ENCODE results near the gene MYO9B. TPM values are rescaled to one million over a fixed set of nuclear protein-coding genes. Genes with fewer than 3 reads are reported as not detected.
A peak's percentile ranks its signal among the peaks of the same experiment; 100 is the strongest.

MYO9B gene
- total and polyA plus RNA-seq, 3 experiments from 2014 or later, result 24.9 to 108 (median 104) TPM

DNA sequence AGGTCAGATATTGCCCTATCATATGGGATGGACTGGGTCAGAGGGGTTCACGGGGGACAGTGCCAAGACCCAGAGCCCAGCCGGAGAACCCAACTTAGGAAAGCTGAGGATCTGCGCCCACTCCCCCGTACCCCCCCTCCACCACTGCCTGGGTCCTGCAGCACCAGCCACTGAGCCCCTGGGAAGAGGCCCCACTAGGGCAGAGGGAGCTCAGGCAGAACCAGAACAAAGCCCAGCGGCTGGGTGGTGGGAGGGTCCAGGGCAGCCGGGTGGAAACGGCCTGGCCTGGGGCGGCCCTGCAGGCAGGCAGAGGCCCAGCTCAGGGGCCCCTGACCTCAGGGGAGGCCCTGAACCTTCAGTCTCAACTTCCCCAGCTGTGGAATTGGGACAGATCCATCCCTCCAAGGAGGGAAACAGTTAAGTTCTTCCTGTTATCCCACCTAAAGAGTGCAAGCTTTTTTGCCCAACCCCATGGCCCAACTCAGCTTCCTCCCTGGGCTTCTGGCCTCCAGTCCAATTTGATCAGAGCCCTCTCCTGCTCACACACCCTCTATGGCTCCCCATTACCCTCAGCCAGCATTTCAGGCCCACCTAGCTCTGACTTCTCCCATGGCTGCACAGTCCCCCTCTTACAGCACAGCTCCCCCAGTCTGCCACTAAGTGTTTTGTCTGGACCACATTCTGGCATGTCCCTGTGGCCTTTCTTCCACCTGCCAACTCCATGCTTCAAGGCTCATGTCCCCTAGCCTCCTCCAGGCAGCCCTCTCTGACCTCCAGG, 167.0 kb downstream of the MYO9B start:
- H3K36me3 Mint-ChIP-seq, result no peaks in the 10 kb centered on the region
- no peaks in the 10 kb centered on the region for H3K27me3 ChIP-seq (ENCODE audit: insufficient read depth, low read length, poor library complexity, severe bottlenecking)
- CTCF ChIA-PET, result interaction anchor here (1.6 kb wide), 1 partner anchor 40 kb away, joined by 5 read pairs; no protein-coding TSS in a partner anchor

DNA sequence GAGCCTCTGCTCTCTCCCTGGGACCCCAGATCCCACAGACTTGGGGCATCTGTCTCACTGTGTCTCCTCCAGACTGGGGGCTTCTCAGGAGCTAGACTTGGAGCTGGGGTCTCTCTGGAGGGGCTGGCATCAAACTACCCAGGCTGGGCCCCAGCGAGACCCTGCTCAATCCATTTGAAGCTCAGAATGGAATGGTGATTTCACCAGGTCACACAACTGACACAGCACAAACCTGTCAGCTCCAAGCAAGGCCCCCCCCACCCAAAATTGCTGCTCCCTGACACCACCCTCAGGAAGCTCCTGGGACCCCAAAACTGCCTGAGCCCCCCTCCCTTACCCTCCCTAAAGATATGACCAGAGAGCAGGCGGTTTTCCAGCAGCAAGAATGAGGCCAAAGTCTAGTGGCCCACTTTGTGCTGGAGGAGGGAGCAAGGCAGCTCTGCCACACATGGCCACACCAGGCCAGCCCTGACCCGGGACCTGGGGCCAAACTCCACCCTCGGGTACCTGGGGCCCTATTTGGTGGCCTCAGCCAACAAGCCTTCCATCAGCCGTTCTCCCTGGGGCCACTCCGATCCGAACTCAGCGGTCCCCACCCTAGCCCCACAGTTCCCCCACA, 167.7 kb downstream of the MYO9B start:
- Histone ChIP-seq H3K9me3 (ENCODE audit: low read length) (no peaks in the 10 kb centered on the region), H3K4me3 (ENCODE audit: low read length) (no peak overlapping the region), H3K27ac (ENCODE audit: low read depth, low read length) (peak overlapping the region; percentile 70), H3K36me3 (ENCODE audit: insufficient read depth, low read length) (no peaks in the 10 kb centered on the region), H3K4me1 (ENCODE audit: insufficient read depth, low read length) (peaks cover 8% of the 10 kb centered on the region), H3K27me3 (ENCODE audit: insufficient read depth, low read length, poor library complexity, severe bottlenecking) (no peaks in the 10 kb centered on the region)
- POLR2A ChIA-PET, result interaction anchor here (0.6 kb wide), 1 partner anchor 116 kb away, joined by 3 read pairs; no protein-coding TSS in a partner anchor
- CTCF ChIA-PET, result interaction anchor here (1.6 kb wide), 1 partner anchor 39 kb away, joined by 5 read pairs; no protein-coding TSS in a partner anchor
- no peak for DNase-seq
- Mint-ChIP-seq H3K27me3 (peaks cover 3 to 8% of the 10 kb centered on the region in 2 donors), H3K9me3 (no peaks in the 10 kb centered on the region), H3K4me1 (peaks cover 3 to 12% (median 4%) of the 10 kb centered on the region in 3 donors), H3K27ac (peak overlapping the region in 3 of 8 donors; percentile 10 to 29 (median 20)), H3K4me3 (peak overlapping the region in 6 of 7 donors; percentile 29 to 70 (median 46)), H3K36me3 (no peaks in the 10 kb centered on the region)

More for the DNA sequence above, 167.0 kb downstream of the MYO9B start:
- Mint-ChIP-seq H3K27ac (peak overlapping the region in 5 of 8 donors; percentile 10 to 94 (median 18)), H3K4me1 (peaks cover 3 to 12% (median 4%) of the 10 kb centered on the region in 3 donors), H3K9me3 (no peaks in the 10 kb centered on the region), H3K4me3 (peak overlapping the region in 2 of 7 donors; percentile 32 to 68), H3K27me3 (peaks cover 3 to 7% of the 10 kb centered on the region in 2 donors)
- Histone ChIP-seq H3K4me1 (ENCODE audit: insufficient read depth, low read length) (peaks cover 8% of the 10 kb centered on the region), H3K27ac (ENCODE audit: low read depth, low read length) (no peak overlapping the region), H3K9me3 (ENCODE audit: low read length) (no peaks in the 10 kb centered on the region), H3K4me3 (ENCODE audit: low read length) (no peak overlapping the region), H3K36me3 (ENCODE audit: insufficient read depth, low read length) (no peaks in the 10 kb centered on the region)
- no peak for DNase-seq
- POLR2A ChIA-PET, result interaction anchor here (0.6 to 1.4 kb wide), 2 partner anchors 24 to 115 kb away, joined by 3 to 4 read pairs; no protein-coding TSS in a partner anchor

DNA sequence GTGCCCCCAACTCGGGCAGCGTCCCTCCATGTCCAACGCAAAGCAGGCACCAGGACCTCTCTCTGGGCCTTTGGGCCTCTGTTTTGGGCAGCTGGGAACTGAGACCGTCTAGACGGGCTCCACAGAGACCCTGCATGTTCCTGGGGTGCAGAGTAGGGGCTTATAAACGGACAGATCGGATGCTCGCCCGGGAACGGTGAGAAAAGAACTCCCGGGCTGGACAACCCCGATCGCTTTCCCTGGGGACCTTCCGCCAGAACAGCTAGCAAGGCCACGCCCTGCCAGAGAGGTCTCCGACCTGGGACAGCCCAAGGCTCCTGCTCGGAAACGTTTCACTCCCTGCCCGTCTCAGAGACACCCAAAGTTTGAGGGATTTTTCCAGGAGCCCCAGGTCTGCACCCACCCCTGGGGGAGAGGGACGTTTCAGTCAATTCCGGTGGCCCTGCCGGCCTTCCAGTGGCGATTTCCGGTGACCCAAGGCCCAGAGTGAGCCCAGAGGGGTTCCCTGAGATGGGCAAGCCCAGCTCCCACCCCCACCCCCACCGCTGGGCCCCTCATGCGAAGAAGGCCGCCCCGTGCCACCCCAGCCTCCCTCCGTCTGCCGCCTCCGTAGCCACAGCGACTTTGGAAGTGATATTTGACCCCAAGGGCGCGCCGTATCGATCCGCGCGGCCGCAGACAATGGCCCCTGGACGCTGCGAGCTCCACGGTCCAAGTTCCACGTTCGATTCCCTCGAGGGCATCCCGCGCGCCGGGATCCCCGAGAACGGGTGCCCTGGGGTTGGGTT, 168.4 kb downstream of the MYO9B start:
- no peaks in the 10 kb centered on the region for H3K9me3 ChIP-seq (ENCODE audit: low read length)
- peak overlapping the region in 2 of 8 donors; percentile 14 to 29 for H3K27ac Mint-ChIP-seq
- H3K4me3 ChIP-seq (ENCODE audit: low read length), result no peak overlapping the region
- H3K36me3 ChIP-seq (ENCODE audit: insufficient read depth, low read length), result no peaks in the 10 kb centered on the region
- CTCF ChIA-PET, result interaction anchor here (0.5 to 1.8 kb wide), 2 partner anchors 8 to 10 kb away, joined by 4 to 6 read pairs; no protein-coding TSS in a partner anchor
- peaks cover 3 to 12% (median 4%) of the 10 kb centered on the region in 3 donors for H3K4me1 Mint-ChIP-seq
- H3K4me3 Mint-ChIP-seq, result peak overlapping the region; percentile 32 to 70 (median 53)
- peaks cover 3 to 8% of the 10 kb centered on the region in 2 donors for H3K27me3 Mint-ChIP-seq
- POLR2A ChIA-PET, result interaction anchor here (0.7 kb wide), 1 partner anchor 142 kb away, joined by 3 read pairs; no protein-coding TSS in a partner anchor
- H3K9me3 Mint-ChIP-seq, result no peaks in the 10 kb centered on the region
- H3K27ac ChIP-seq (ENCODE audit: low read depth, low read length), result peak overlapping the region; percentile 70
- DNase-seq, result no peak
- peaks cover 8% of the 10 kb centered on the region for H3K4me1 ChIP-seq (ENCODE audit: insufficient read depth, low read length)
- H3K27me3 ChIP-seq (ENCODE audit: insufficient read depth, low read length, poor library complexity, severe bottlenecking), result no peaks in the 10 kb centered on the region
- H3K36me3 Mint-ChIP-seq, result no peaks in the 10 kb centered on the region

- H3K4me1 ChIP-seq (ENCODE audit: insufficient read depth, low read length), result peaks cover 8% of the 10 kb centered on the region
- POLR2A ChIA-PET, result interaction anchor here (0.5 to 0.7 kb wide), 2 partner anchors 26 to 141 kb away, joined by 3 read pairs; no protein-coding TSS in a partner anchor
- no peak overlapping the region for H3K27ac Mint-ChIP-seq
- H3K9me3 ChIP-seq (ENCODE audit: low read length), result no peaks in the 10 kb centered on the region
- H3K9me3 Mint-ChIP-seq, result no peaks in the 10 kb centered on the region
- no peaks in the 10 kb centered on the region for H3K27me3 ChIP-seq (ENCODE audit: insufficient read depth, low read length, poor library complexity, severe bottlenecking)
- peak overlapping the region in 6 of 7 donors; percentile 32 to 66 (median 46) for H3K4me3 Mint-ChIP-seq
- H3K27me3 Mint-ChIP-seq, result peaks cover 4 to 8% of the 10 kb centered on the region in 2 donors
- no peak overlapping the region for H3K4me3 ChIP-seq (ENCODE audit: low read length)
- no peaks in the 10 kb centered on the region for H3K36me3 ChIP-seq (ENCODE audit: insufficient read depth, low read length)
- H3K36me3 Mint-ChIP-seq, result no peaks in the 10 kb centered on the region
- H3K27ac ChIP-seq (ENCODE audit: low read depth, low read length), result peak overlapping the region; percentile 70
- DNase-seq, result peak in 1 of 5 donors; percentile 22
- CTCF ChIA-PET, result interaction anchor here (0.5 to 1.8 kb wide), 2 partner anchors 9 to 11 kb away, joined by 4 to 6 read pairs; no protein-coding TSS in a partner anchor
- H3K4me1 Mint-ChIP-seq, result peaks cover 3 to 12% (median 4%) of the 10 kb centered on the region in 3 donors
Measured at GRCh38 chr19:17244618-17245534, 169.3 kb downstream of the MYO9B start.

- Histone ChIP-seq H3K4me3 (ENCODE audit: low read length) (peak within 1 kb of the TSS; percentile 51), H3K4me1 (ENCODE audit: insufficient read depth, low read length) (peaks cover 8% of the 10 kb centered on the region), H3K27me3 (ENCODE audit: insufficient read depth, low read length, poor library complexity, severe bottlenecking) (no peaks in the 10 kb centered on the region), H3K36me3 (ENCODE audit: insufficient read depth, low read length) (no peaks in the 10 kb centered on the region), H3K9me3 (ENCODE audit: low read length) (no peaks in the 10 kb centered on the region), H3K27ac (ENCODE audit: low read depth, low read length) (peak within 1 kb of the TSS; percentile 70)
- no peaks in the 10 kb centered on the region for H3K36me3 Mint-ChIP-seq
- ChIA-PET POLR2A (interaction anchor here (0.5 to 1.0 kb wide), 2 partner anchors 27 to 31 kb away, joined by 3 read pairs; partner anchors contain the start of gene USE1), CTCF (interaction anchor here (1.8 kb wide), 1 partner anchor 10 kb away, joined by 6 read pairs; no protein-coding TSS in a partner anchor)
- no peaks in the 10 kb centered on the region for H3K9me3 Mint-ChIP-seq
- DNase-seq, result peak in 1 of 5 donors; percentile 25
- H3K27ac Mint-ChIP-seq, result peak within 1 kb of the TSS in 5 of 8 donors; percentile 21 to 84 (median 64)
- peak within 1 kb of the TSS; percentile 66 to 92 (median 86) for H3K4me3 Mint-ChIP-seq
- peaks cover 3 to 12% (median 4%) of the 10 kb centered on the region in 3 donors for H3K4me1 Mint-ChIP-seq
- peaks cover 4 to 8% of the 10 kb centered on the region in 2 donors for H3K27me3 Mint-ChIP-seq
Measured at GRCh38 chr19:17245535-17245984, 170.0 kb downstream of the MYO9B start, which contains the start of gene NR2F6. Gene NR2F6, minus strand, starts transcription at chr19:17245919. Its CDS starts 699 bp downstream, at chr19:17245220.

GRCh38 chr19:17246681-17247425, 171.3 kb downstream of the MYO9B start:
- Histone ChIP-seq H3K4me3 (ENCODE audit: low read length) (peak overlapping the region; percentile 51), H3K27ac (ENCODE audit: low read depth, low read length) (peak overlapping the region; percentile 44), H3K27me3 (ENCODE audit: insufficient read depth, low read length, poor library complexity, severe bottlenecking) (no peaks in the 10 kb centered on the region), H3K9me3 (ENCODE audit: low read length) (no peaks in the 10 kb centered on the region), H3K4me1 (ENCODE audit: insufficient read depth, low read length) (peaks cover 8% of the 10 kb centered on the region), H3K36me3 (ENCODE audit: insufficient read depth, low read length) (no peaks in the 10 kb centered on the region)
- Mint-ChIP-seq H3K36me3 (no peaks in the 10 kb centered on the region), H3K27ac (peak overlapping the region in 3 of 8 donors; percentile 65 to 86 (median 73)), H3K27me3 (peaks cover 4 to 8% of the 10 kb centered on the region in 2 donors), H3K9me3 (no peaks in the 10 kb centered on the region), H3K4me3 (peak overlapping the region; percentile 57 to 92 (median 86)), H3K4me1 (peaks cover 3 to 12% (median 4%) of the 10 kb centered on the region in 3 donors)
- DNase-seq, result no peak
- ChIA-PET CTCF (interaction anchor here (1.6 kb wide), 1 partner anchor 13 kb away, joined by 4 read pairs; no protein-coding TSS in a partner anchor), POLR2A (no interaction called here)

All from CD8-positive, alpha-beta memory T cell (primary cell).